Upper lobe of left lung (tissue), 4 donors: ENCODE measurements around the gene TNFRSF14.

ENCODE experiments used
- CTCF ChIP-seq, 6 experiments: fragments of 450-650 bp in 4 of 6; fragments of 200-600 bp in 2 of 6; sonication (generic) in 2 of 6; IDR thresholded peaks; one replicate each; pipeline ENCODE4 v1.5.1; 2016 to 2019; ENCODE audit warnings: antibody characterized with exemption in 6 of 6
- EP300 ChIP-seq, 4 donors: sonication (generic); formaldehyde crosslinking; IDR thresholded peaks; one replicate each; pipeline ENCODE4 v1.5.1; 2017; ENCODE audit warnings: antibody characterized with exemption in 4 of 4, control low read depth in 2 of 4
- POLR2A ChIP-seq, 4 donors: fragments of 450-650 bp; IDR thresholded peaks; one replicate each; pipeline ENCODE4 v1.5.1; 2016 to 2017; ENCODE audit warnings: antibody characterized with exemption in 4 of 4, mild to moderate bottlenecking in 2 of 4

GRCh38 chr1:2573250-2573920 is 17.2 kb downstream of the TNFRSF14 start:
- no peak for TF ChIP-seq CTCF (IDR thresholded peaks at IDR 0.05)
- TF ChIP-seq POLR2A (IDR thresholded peaks at IDR 0.05), result no peak
- no peak for TF ChIP-seq EP300 (IDR thresholded peaks at IDR 0.05)
